T-helper 17 cell (primary cell): ENCODE data around the gene C10orf67. TPM values are rescaled to one million over a fixed set of nuclear protein-coding genes. Genes with fewer than 3 reads are reported as not detected.

ENCODE experiments used
- ATAC-seq: fragments of 150-1000 bp; cut with Tn5 transposase; 2 replicates; pipeline ENCODE4 v1.10.0; 2021; ENCODE audit warnings: mild to moderate bottlenecking, moderate library complexity
- DNase-seq, 3 donors: peaks; one replicate each; pipeline versions ENCODE4 v3.0.0 to v3.0.0-alpha.2; 2020 to 2021
- H3K9me3 ChIP-seq: one replicate; pipeline ENCODE4 v1.7.0; 2013; ENCODE audit warnings: low read length, mild to moderate bottlenecking; ENCODE audit not compliant: control insufficient read depth, poor library complexity, severe bottlenecking
- H3K27ac Mint-ChIP-seq: one replicate; pipeline ENCODE4 v1.8.0; 2022; ENCODE audit warnings: mild to moderate bottlenecking, moderate library complexity, mixed read lengths
- H3K27me3 Mint-ChIP-seq: one replicate; pipeline ENCODE4 v1.8.0; 2022; ENCODE audit warnings: mixed read lengths
- H3K36me3 Mint-ChIP-seq: one replicate; pipeline ENCODE4 v1.8.0; 2022; ENCODE audit warnings: low read depth, mixed read lengths
- H3K4me1 Mint-ChIP-seq: one replicate; pipeline ENCODE4 v1.8.0; 2022; ENCODE audit warnings: mild to moderate bottlenecking, mixed read lengths
- H3K4me3 Mint-ChIP-seq: one replicate; pipeline ENCODE4 v1.8.0; 2022; ENCODE audit warnings: mild to moderate bottlenecking, moderate library complexity, mixed read lengths
- total RNA-seq, 4 donors: library from RNA in 2 of 4; stranded (reverse) in 2 of 4; gene quantifications; one replicate each; pipeline ENCODE4 v1.2.3 and lab custom pipeline; 2022 to 2026

C10orf67 gene
- total RNA-seq, 2 donors from 2014 or later: 0.26 TPM; not detected in 1

- Mint-ChIP-seq H3K27ac (no peak overlapping the region), H3K27me3 (peaks cover 77% of the 10 kb centered on the region), H3K4me3 (no peak overlapping the region), H3K4me1 (no peaks in the 10 kb centered on the region), H3K36me3 (peaks cover 2% of the 10 kb centered on the region)
- H3K9me3 ChIP-seq: no peaks in the 10 kb centered on the region
- ATAC-seq: no peak
- DNase-seq: no peak
These were observed 151.7 kb downstream of the C10orf67 start for GRCh38 chr10:23192712-23193434.

DNA sequence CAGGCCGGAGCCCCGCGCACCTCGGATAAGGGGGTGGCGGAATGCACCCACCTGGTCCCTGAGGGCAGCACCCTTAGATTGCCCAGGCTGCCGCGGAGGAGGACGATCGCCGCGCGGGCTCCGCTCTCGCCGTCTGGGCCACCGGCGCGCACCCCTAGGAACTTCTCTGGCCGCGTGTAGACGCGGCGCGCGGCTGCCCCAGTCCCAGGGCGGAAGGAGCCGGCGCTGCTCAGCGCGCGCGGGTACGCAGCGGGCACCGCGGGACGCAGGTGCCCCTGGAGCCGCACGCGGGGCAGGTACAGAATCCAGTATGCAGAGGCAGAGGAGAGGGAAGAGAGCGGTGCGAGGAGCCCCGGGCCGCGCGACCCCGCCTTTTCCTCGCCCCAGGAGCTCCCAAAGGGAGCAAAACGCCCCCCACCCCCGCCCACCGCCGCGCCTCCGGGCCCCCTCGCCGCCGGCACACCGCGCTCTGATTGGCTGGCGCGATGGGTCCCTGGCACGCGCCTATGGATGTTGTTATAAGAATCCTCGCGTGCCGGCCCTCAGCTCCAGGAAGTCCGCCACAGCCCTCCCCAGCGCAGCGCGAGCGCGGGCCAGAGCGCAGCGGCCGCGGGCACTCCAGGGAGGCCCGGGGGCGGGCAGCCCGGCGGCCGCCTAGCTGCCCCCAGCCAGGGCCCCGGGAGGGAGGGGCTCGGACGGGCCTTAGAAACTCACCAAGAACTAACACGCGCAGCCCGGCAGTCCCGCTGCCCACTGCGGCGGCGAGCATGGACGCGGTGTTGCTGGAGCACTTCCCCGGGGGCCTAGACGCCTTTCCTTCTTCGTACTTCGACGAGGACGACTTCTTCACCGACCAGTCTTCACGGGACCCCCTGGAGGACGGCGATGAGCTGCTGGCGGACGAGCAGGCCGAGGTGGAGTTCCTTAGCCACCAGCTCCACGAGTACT lies 152.6 kb downstream of the C10orf67 start, which contains the start of gene PTF1A:
TSS of gene PTF1A (plus strand) at position 549 of the 948 bp plus-strand sequence. CDS start at position 768, 219 bp downstream.
- H3K9me3 ChIP-seq: no peaks in the 10 kb centered on the region
- Mint-ChIP-seq H3K27ac (no peak within 1 kb of the TSS), H3K36me3 (peaks cover 2% of the 10 kb centered on the region), H3K27me3 (peaks cover 75% of the 10 kb centered on the region), H3K4me1 (no peaks in the 10 kb centered on the region), H3K4me3 (no peak within 1 kb of the TSS)
- ATAC-seq (no peak), DNase-seq (no peak)

DNA sequence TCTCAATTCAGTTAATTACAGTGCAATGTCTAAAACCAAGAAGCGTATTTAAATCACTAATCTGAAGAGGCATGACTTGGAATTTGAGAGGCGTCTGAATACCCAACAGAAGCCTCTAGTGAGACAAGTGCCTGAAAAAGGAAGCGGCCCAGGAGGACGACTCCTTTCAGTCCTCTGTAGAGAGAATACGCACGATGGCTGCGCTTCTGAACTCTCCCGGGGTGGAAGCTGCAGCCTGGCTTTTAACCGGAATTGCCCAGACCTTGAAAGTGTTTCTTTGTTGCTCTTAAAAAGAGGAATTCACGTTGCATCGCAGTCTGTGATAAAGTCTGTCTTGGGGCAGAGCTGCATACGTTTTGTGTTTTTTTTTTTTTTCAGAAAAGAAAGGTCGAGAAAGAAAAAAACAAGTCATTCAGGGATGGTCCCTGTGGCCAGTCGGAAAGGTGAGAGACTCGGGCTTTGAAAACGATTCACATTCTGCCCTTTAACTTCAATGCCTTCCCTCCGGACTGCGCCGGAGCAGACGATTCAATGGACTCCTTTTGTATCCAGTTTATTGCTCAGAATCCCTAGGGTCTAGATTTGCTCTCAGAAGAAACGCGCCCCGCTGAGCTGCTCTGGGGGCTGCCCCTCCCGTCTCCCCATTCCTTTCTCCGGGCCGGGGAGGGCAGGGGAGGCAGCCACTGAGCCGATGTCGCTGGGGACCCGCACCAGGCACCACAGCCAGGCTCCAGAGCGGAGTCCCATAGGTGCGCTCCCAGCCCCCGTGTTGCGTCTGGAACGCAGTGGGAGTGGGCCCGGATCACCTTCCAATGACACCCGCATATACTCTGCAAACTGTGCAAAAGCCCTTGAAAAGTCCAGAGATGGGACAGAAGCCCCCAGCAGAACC lies 153.5 kb downstream of the C10orf67 start:
- Mint-ChIP-seq H3K4me1 (no peaks in the 10 kb centered on the region), H3K4me3 (no peak overlapping the region)

DNA sequence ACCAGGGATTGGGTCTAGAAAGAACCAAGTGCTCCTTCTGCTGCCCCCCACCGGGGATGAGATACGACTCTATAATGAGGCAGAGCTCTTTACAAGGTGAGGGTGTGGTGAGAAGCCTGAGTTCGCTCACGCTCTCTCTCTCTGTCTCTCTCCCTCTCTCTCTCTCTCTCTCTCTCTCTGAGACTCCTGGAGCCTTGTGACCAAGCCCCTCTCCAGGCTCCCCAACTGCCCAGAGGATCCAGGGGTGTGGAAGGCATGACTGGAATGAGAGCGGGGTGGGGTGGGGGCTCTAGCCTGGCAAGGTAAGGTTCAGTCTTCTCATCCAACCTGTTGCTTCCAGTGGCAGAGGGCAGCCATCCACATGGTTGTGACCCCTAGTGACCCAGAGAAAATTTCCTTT lies 155.6 kb downstream of the C10orf67 start:
- H3K27ac Mint-ChIP-seq: no peak overlapping the region

More for the DNA sequence above, 153.5 kb downstream of the C10orf67 start:
- Mint-ChIP-seq H3K27ac (no peak overlapping the region), H3K36me3 (peaks cover 2% of the 10 kb centered on the region), H3K27me3 (peaks cover 71% of the 10 kb centered on the region)
- DNase-seq (no peak), ATAC-seq (no peak)
- H3K9me3 ChIP-seq: no peaks in the 10 kb centered on the region

GRCh38 chr10:23187155-23187554 lies 157.4 kb downstream of the C10orf67 start:
- DNase-seq: no peak
- no peak for ATAC-seq
- Mint-ChIP-seq H3K36me3 (no peaks in the 10 kb centered on the region), H3K4me3 (peak overlapping the region; percentile 25), H3K4me1 (no peaks in the 10 kb centered on the region), H3K27me3 (peaks cover 64% of the 10 kb centered on the region), H3K27ac (no peak overlapping the region)
- H3K9me3 ChIP-seq: no peaks in the 10 kb centered on the region

More for the DNA sequence above, 155.6 kb downstream of the C10orf67 start:
- Mint-ChIP-seq H3K36me3 (peaks cover 2% of the 10 kb centered on the region), H3K27me3 (peaks cover 64% of the 10 kb centered on the region), H3K4me1 (no peaks in the 10 kb centered on the region), H3K4me3 (no peak overlapping the region)
- no peak for ATAC-seq
- DNase-seq: no peak
- no peaks in the 10 kb centered on the region for H3K9me3 ChIP-seq

GRCh38 chr10:23186697-23187096 lies 157.9 kb downstream of the C10orf67 start:
- Mint-ChIP-seq H3K27ac (no peak overlapping the region), H3K4me3 (no peak overlapping the region), H3K4me1 (no peaks in the 10 kb centered on the region), H3K36me3 (no peaks in the 10 kb centered on the region), H3K27me3 (peaks cover 64% of the 10 kb centered on the region)
- DNase-seq: no peak
- no peaks in the 10 kb centered on the region for H3K9me3 ChIP-seq
- no peak for ATAC-seq

- no peaks in the 10 kb centered on the region for H3K9me3 ChIP-seq
- Mint-ChIP-seq H3K4me3 (no peak overlapping the region), H3K36me3 (no peaks in the 10 kb centered on the region), H3K4me1 (no peaks in the 10 kb centered on the region), H3K27me3 (peaks cover 63% of the 10 kb centered on the region), H3K27ac (no peak overlapping the region)
- ATAC-seq (no peak), DNase-seq (no peak)
These were observed 158.4 kb downstream of the C10orf67 start for GRCh38 chr10:23186178-23186577.

GRCh38 chr10:23174977-23175512 lies 169.6 kb downstream of the C10orf67 start:
- no peak for DNase-seq
- Mint-ChIP-seq H3K27me3 (peaks cover 90% of the 10 kb centered on the region), H3K36me3 (peaks cover 2% of the 10 kb centered on the region), H3K27ac (no peak overlapping the region), H3K4me3 (no peak overlapping the region), H3K4me1 (peaks cover 3% of the 10 kb centered on the region)
- no peak for ATAC-seq
- no peaks in the 10 kb centered on the region for H3K9me3 ChIP-seq

DNA sequence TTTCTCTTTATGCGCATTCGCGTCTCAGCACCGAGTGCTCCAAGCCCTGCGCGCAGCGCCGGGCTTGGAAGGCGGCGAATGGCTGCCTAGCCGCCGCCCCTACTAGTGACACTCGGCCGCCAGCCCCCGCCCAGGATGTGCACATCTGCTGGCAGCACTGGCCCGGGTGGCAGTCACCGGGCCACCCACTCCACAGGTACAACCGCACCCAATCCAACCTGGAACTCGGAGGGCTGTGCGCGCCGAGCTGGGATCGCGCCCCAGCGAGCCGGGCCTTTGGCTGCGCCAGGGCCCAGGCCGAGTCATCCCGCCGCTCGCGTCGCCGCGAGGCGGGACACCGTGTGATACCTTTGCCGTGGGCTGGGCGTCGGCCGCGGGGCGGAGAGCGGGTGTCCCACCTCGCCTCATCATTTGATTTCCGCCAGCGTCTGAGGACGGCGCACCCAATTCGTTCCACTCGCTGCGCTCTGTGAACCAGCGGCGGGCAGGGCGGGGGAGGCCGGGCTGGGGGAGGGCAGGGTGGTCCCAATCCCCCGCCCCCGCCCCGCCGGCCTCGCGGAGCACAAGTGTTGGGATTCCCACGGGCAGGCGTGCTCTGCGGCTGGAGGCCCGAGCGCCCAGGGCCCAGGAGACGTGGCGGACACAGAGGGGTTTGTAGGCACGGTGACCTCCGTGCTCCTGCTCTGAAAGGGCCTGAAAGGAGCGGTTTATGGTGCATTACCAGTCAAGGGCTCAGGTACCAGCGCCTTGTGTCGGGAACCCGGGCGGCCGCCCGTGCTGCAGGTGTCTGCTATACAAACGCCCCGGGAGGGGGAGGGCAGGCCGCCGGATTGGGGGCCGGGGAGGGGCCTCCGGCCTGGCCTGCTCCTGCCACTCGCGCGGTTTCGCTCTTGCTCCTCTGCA lies 170.3 kb downstream of the C10orf67 start:
- peaks cover 3% of the 10 kb centered on the region for H3K4me1 Mint-ChIP-seq
- H3K4me3 Mint-ChIP-seq: peak overlapping the region; percentile 52
- ATAC-seq (no peak), DNase-seq (no peak)
- peaks cover 91% of the 10 kb centered on the region for H3K27me3 Mint-ChIP-seq
- H3K9me3 ChIP-seq: no peaks in the 10 kb centered on the region
- no peak overlapping the region for H3K27ac Mint-ChIP-seq
- peaks cover 2% of the 10 kb centered on the region for H3K36me3 Mint-ChIP-seq

GRCh38 chr10:23173214-23174073 lies 171.2 kb downstream of the C10orf67 start:
- Mint-ChIP-seq H3K4me3 (peak overlapping the region; percentile 52), H3K27ac (no peak overlapping the region)
- no peak for ATAC-seq

More at GRCh38 chr10:23173214-23174073, 171.2 kb downstream of the C10orf67 start:
- no peaks in the 10 kb centered on the region for H3K9me3 ChIP-seq
- H3K36me3 Mint-ChIP-seq: peaks cover 2% of the 10 kb centered on the region
- H3K27me3 Mint-ChIP-seq: peaks cover 89% of the 10 kb centered on the region
- peaks cover 3% of the 10 kb centered on the region for H3K4me1 Mint-ChIP-seq
- DNase-seq: no peak
